ENCODE measurements around the gene FUNDC2. TPM values are rescaled to one million over a fixed set of nuclear protein-coding genes. Genes with fewer than 3 reads are reported as not detected.

FUNDC2 gene
- total RNA-seq, 1 donor from 2014 or later, result 79.7 TPM

- H3K36me3 ChIP-seq, result peaks cover 7% of the 10 kb centered on the region
- TF ChIP-seq, protein P1, sequence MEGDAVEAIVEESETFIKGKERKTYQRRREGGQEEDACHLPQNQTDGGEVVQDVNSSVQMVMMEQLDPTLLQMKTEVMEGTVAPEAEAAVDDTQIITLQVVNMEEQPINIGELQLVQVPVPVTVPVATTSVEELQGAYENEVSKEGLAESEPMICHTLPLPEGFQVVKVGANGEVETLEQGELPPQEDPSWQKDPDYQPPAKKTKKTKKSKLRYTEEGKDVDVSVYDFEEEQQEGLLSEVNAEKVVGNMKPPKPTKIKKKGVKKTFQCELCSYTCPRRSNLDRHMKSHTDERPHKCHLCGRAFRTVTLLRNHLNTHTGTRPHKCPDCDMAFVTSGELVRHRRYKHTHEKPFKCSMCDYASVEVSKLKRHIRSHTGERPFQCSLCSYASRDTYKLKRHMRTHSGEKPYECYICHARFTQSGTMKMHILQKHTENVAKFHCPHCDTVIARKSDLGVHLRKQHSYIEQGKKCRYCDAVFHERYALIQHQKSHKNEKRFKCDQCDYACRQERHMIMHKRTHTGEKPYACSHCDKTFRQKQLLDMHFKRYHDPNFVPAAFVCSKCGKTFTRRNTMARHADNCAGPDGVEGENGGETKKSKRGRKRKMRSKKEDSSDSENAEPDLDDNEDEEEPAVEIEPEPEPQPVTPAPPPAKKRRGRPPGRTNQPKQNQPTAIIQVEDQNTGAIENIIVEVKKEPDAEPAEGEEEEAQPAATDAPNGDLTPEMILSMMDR (IDR thresholded peaks at IDR 0.05), result no peak
- H3K9me3 ChIP-seq, result no peaks in the 10 kb centered on the region
- ATAC-seq (no peak), DNase-seq (no peak)
- H3K27ac ChIP-seq, result no peak overlapping the region
- H3K4me3 ChIP-seq, result no peak overlapping the region
- H3K4me1 ChIP-seq, result peaks cover 13% of the 10 kb centered on the region
- intact Hi-C loops (cut with DNase I), result no loop called here
- H3K27me3 ChIP-seq (ENCODE audit: low read depth), result no peaks in the 10 kb centered on the region
Measured at GRCh38 chrX:155065035-155065734, 38.5 kb downstream of the FUNDC2 start.

- intact Hi-C loops (cut with DNase I), result no loop called here
- ATAC-seq (no peak), DNase-seq (no peak)
- peaks cover 19% of the 10 kb centered on the region for H3K4me1 ChIP-seq
- TF ChIP-seq, protein P1 (IDR thresholded peaks at IDR 0.05), result no peak
- no peak overlapping the region for H3K27ac ChIP-seq
- H3K36me3 ChIP-seq, result no peaks in the 10 kb centered on the region
- H3K4me3 ChIP-seq, result no peak overlapping the region
- no peaks in the 10 kb centered on the region for H3K9me3 ChIP-seq
- no peaks in the 10 kb centered on the region for H3K27me3 ChIP-seq (ENCODE audit: low read depth)
Measured at GRCh38 chrX:155068165-155068564, 41.5 kb downstream of the FUNDC2 start.

DNA sequence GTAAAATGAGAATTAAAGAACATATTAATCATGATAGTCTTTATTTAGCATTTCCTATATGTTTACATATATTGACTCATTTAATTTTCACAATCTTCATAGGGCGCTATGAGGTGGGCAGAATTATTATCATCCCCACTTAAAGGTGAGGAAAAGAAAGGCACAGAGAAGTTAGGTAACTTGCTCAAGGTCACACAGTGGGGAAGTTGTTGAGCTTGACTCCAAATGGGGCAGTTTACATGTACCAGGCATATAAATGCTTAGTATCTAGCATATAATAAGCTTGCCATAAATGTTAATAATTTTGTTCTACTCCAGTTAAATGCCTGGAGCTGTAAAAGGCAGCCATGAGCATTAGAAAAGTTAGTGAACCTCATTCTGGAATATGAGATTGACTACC is 42.8 kb downstream of the FUNDC2 start:
- peaks cover 19% of the 10 kb centered on the region for H3K4me1 ChIP-seq
- H3K4me3 ChIP-seq, result peak overlapping the region; percentile 63
- no peaks in the 10 kb centered on the region for H3K9me3 ChIP-seq
- no peak for ATAC-seq
- H3K27ac ChIP-seq, result no peak overlapping the region
- TF ChIP-seq, protein P1 (IDR thresholded peaks at IDR 0.05), result no peak
- no peak for DNase-seq
- H3K27me3 ChIP-seq (ENCODE audit: low read depth), result no peaks in the 10 kb centered on the region
- peaks cover 3% of the 10 kb centered on the region for H3K36me3 ChIP-seq
- intact Hi-C loops (cut with DNase I), result no loop called here

GRCh38 chrX:155070038-155070437 is 43.4 kb downstream of the FUNDC2 start:
- Histone ChIP-seq H3K4me1 (peaks cover 19% of the 10 kb centered on the region), H3K36me3 (peaks cover 3% of the 10 kb centered on the region), H3K9me3 (no peaks in the 10 kb centered on the region), H3K27ac (peak overlapping the region; percentile 84), H3K4me3 (peak overlapping the region; percentile 63), H3K27me3 (ENCODE audit: low read depth) (no peaks in the 10 kb centered on the region)
- no peak for ATAC-seq
- DNase-seq, result no peak
- TF ChIP-seq, protein P1 (IDR thresholded peaks at IDR 0.05), result no peak
- intact Hi-C loops (cut with DNase I), result no loop called here

GRCh38 chrX:155070663-155070974 is 44.0 kb downstream of the FUNDC2 start:
- Histone ChIP-seq H3K4me3 (peak overlapping the region; percentile 63), H3K4me1 (peaks cover 19% of the 10 kb centered on the region), H3K27me3 (ENCODE audit: low read depth) (no peaks in the 10 kb centered on the region), H3K9me3 (no peaks in the 10 kb centered on the region), H3K36me3 (peaks cover 3% of the 10 kb centered on the region), H3K27ac (peak overlapping the region; percentile 84)
- intact Hi-C loops (cut with DNase I), result no loop called here
- DNase-seq, result no peak
- TF ChIP-seq, protein P1 (IDR thresholded peaks at IDR 0.05), result no peak
- ATAC-seq, result peak; percentile 10 to 42
